ENCODE measurements around the gene ASPN. TPM values are rescaled to one million over a fixed set of nuclear protein-coding genes. Genes with fewer than 3 reads are reported as not detected.

The ASPN gene
- total RNA-seq, 3 donors from 2014 or later = 3.9 to 6.3 (median 6.2) TPM

DNA sequence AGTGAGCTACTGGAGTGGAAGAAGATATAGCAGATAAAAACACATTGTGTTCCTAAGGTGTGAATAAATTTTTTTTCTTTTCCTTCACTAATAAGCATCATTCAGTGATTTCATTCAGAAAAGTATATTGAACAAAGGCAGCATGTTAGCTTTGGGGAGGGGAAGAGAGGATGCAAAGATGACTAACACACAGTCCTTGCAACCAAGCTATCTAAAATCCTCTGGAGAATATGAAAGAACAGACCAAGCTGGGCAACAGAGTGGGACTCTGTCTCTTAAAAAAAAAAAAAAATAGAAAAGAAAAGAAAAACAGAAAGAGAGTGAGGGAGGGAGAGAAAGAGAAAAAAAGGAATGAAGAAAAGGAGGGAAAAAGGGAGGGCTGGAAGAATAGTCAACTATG, 35.8 kb downstream of the ASPN start:
- Histone ChIP-seq H3K36me3 (no peaks in the 10 kb centered on the region), H3K27me3 (no peaks in the 10 kb centered on the region), H3K4me3 (no peak overlapping the region), H3K9me3 (no peaks in the 10 kb centered on the region), H3K4me1 (no peaks in the 10 kb centered on the region), H3K27ac (no peak overlapping the region)
- TF ChIP-seq POLR2A (IDR thresholded peaks at IDR 0.05) = no peak
- no peak for DNase-seq (ENCODE audit: low spot score in 2 of 2)
- intact Hi-C loops (cut with DNase I; ENCODE audit: low total_unique reads) = loop anchor here (10.0 kb wide), 1 partner anchor 508 kb away; no protein-coding TSS in a partner anchor

GRCh38 chr9:92444841-92445240, 37.5 kb downstream of the ASPN start:
- Histone ChIP-seq H3K4me1 (no peaks in the 10 kb centered on the region), H3K4me3 (no peak overlapping the region), H3K9me3 (no peaks in the 10 kb centered on the region), H3K27ac (no peak overlapping the region), H3K27me3 (no peaks in the 10 kb centered on the region), H3K36me3 (no peaks in the 10 kb centered on the region)
- intact Hi-C loops (cut with DNase I; ENCODE audit: low total_unique reads) = loop anchor here (10.0 kb wide), 1 partner anchor 510 kb away; no protein-coding TSS in a partner anchor
- DNase-seq (ENCODE audit: low spot score in 2 of 2) = no peak
- TF ChIP-seq POLR2A (IDR thresholded peaks at IDR 0.05) (no peak), POLR2AphosphoS5 (IDR thresholded peaks at IDR 0.05) (no peak)
- TF ChIP-seq, protein P1, sequence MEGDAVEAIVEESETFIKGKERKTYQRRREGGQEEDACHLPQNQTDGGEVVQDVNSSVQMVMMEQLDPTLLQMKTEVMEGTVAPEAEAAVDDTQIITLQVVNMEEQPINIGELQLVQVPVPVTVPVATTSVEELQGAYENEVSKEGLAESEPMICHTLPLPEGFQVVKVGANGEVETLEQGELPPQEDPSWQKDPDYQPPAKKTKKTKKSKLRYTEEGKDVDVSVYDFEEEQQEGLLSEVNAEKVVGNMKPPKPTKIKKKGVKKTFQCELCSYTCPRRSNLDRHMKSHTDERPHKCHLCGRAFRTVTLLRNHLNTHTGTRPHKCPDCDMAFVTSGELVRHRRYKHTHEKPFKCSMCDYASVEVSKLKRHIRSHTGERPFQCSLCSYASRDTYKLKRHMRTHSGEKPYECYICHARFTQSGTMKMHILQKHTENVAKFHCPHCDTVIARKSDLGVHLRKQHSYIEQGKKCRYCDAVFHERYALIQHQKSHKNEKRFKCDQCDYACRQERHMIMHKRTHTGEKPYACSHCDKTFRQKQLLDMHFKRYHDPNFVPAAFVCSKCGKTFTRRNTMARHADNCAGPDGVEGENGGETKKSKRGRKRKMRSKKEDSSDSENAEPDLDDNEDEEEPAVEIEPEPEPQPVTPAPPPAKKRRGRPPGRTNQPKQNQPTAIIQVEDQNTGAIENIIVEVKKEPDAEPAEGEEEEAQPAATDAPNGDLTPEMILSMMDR (IDR thresholded peaks at IDR 0.05) = no peak

- Histone ChIP-seq H3K9me3 (no peaks in the 10 kb centered on the region), H3K4me3 (no peak overlapping the region), H3K36me3 (no peaks in the 10 kb centered on the region), H3K27ac (no peak overlapping the region), H3K27me3 (no peaks in the 10 kb centered on the region), H3K4me1 (no peaks in the 10 kb centered on the region)
- no peak for DNase-seq (ENCODE audit: low spot score in 2 of 2)
- TF ChIP-seq POLR2A (IDR thresholded peaks at IDR 0.05) = no peak
- no peak for TF ChIP-seq POLR2AphosphoS5 (IDR thresholded peaks at IDR 0.05)
- TF ChIP-seq, protein P1 (IDR thresholded peaks at IDR 0.05) = no peak
- intact Hi-C loops (cut with DNase I; ENCODE audit: low total_unique reads) = loop anchor here (10.0 kb wide), 1 partner anchor 514 kb away; no protein-coding TSS in a partner anchor
Observed at GRCh38 chr9:92440751-92441046, 41.6 kb downstream of the ASPN start.

GRCh38 chr9:92439921-92440750, 42.2 kb downstream of the ASPN start:
- DNase-seq (ENCODE audit: low spot score in 2 of 2) = no peak
- H3K27ac ChIP-seq = no peak overlapping the region
- H3K4me1 ChIP-seq = no peaks in the 10 kb centered on the region
- TF ChIP-seq POLR2AphosphoS5 (IDR thresholded peaks at IDR 0.05) (no peak), POLR2A (IDR thresholded peaks at IDR 0.05) (no peak)
- TF ChIP-seq, protein P1 (IDR thresholded peaks at IDR 0.05) = no peak
- H3K9me3 ChIP-seq = no peaks in the 10 kb centered on the region
- no peaks in the 10 kb centered on the region for H3K27me3 ChIP-seq
- intact Hi-C loops (cut with DNase I; ENCODE audit: low total_unique reads) = loop anchor here (10.0 kb wide), 1 partner anchor 515 kb away; no protein-coding TSS in a partner anchor
- H3K36me3 ChIP-seq = no peaks in the 10 kb centered on the region
- no peak overlapping the region for H3K4me3 ChIP-seq

DNA sequence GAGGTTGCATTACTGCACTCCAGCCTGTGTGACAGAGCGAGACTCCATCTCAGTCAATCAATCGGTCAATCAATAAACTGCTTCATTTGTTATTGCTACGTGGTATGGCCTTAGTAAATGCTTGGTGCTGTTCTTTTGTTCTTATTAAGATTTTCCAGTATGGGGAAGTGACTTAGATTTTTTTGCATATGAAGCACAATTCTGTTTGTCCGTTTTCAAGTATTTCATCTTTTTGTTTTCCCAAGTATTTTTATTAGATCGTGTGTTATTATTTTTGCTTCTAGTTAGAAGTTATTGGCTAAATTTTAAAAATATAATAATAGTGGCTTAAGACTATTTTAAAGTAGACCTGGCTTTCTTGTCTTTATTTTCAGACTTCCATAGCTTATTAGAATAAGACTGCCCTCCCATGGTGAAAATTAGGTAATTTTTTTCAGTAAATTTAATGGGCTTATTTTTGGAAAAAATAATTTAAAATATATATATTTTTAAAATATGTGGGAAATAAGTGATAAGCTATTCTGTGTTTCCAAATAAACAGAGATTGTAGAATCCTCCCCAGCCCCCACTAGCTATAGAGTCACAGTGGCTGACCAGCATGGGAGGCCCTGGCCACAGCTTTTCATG, 43.3 kb downstream of the ASPN start:
- TF ChIP-seq POLR2AphosphoS5 (IDR thresholded peaks at IDR 0.05) = no peak
- no peak for TF ChIP-seq POLR2A (IDR thresholded peaks at IDR 0.05)
- TF ChIP-seq, protein P1 (IDR thresholded peaks at IDR 0.05) = peak in 1 of 3 donors; percentile 19
- intact Hi-C loops (cut with DNase I; ENCODE audit: low total_unique reads) = no loop called here
- Histone ChIP-seq H3K27ac (no peak overlapping the region), H3K9me3 (no peaks in the 10 kb centered on the region), H3K4me3 (no peak overlapping the region), H3K36me3 (no peaks in the 10 kb centered on the region), H3K27me3 (no peaks in the 10 kb centered on the region), H3K4me1 (no peaks in the 10 kb centered on the region)
- DNase-seq (ENCODE audit: low spot score in 2 of 2) = no peak

All from breast epithelium (tissue), 4 donors.